SHP77 treated with DMSO at 0.1 percent for 48 hours (cell line): Measurements from ENCODE around the gene PRELID1.
A peak's percentile ranks its signal among the peaks of the same experiment; 100 is the strongest.

Source experiments
- DNase-seq: peaks from one replicate; lab custom pipeline; 2025; lab: John Stamatoyannopoulos, UW

The PRELID1 gene

GRCh38 chr5:177314376-177315342, 11.1 kb downstream of the PRELID1 start:
- DNase-seq: no peak

DNA sequence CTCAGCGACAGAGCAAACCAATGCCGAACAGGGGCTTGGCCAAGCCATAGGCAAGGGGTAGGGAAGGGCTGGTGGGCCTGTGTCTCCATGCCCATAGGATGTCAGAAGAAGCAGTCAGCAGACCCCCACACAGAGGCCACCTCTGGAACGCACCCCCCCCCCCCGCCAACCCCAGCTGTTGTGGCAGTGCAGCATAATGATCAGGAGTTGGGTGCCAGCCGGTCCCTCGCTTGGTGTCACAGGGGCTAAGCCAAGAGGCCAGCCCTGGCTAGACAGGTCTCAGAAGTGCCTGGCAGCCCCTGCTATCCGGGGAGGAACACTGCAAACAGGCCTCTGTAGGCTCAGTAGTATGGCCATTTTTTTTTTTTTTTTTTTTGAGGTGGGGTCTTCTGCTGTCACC, 11.8 kb downstream of the PRELID1 start:
- no peak for DNase-seq

GRCh38 chr5:177316005-177316404, 12.4 kb downstream of the PRELID1 start:
- DNase-seq: no peak

- peak; percentile 44 for DNase-seq
These were observed 14.4 kb downstream of the PRELID1 start for GRCh38 chr5:177317959-177318377.

- no peak for DNase-seq
These were observed 16.5 kb downstream of the PRELID1 start for GRCh38 chr5:177319913-177320588.

DNA sequence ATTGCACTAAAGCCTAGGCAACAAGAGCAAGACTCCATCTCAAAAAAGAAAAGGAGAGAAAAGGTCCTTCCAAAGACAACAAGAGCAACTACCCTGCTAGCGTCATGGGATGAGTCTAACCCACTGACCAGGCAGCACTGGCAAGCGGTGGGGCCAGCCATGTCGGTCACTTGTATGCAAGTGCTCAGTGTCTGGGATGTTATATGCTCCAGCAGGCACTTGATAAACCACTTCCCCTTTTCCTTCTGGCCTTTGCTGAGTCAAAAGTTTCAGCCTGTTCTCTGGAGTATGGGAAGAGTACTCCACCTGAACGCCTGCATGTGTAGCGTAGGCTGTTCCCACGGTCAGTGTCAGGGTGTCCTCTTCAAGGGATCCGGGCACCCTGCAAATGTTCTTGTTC, 17.3 kb downstream of the PRELID1 start:
- DNase-seq: no peak

GRCh38 chr5:177325868-177326381, 22.3 kb downstream of the PRELID1 start:
- DNase-seq: no peak

GRCh38 chr5:177327539-177328522, 24.2 kb downstream of the PRELID1 start:
- DNase-seq: no peak

DNA sequence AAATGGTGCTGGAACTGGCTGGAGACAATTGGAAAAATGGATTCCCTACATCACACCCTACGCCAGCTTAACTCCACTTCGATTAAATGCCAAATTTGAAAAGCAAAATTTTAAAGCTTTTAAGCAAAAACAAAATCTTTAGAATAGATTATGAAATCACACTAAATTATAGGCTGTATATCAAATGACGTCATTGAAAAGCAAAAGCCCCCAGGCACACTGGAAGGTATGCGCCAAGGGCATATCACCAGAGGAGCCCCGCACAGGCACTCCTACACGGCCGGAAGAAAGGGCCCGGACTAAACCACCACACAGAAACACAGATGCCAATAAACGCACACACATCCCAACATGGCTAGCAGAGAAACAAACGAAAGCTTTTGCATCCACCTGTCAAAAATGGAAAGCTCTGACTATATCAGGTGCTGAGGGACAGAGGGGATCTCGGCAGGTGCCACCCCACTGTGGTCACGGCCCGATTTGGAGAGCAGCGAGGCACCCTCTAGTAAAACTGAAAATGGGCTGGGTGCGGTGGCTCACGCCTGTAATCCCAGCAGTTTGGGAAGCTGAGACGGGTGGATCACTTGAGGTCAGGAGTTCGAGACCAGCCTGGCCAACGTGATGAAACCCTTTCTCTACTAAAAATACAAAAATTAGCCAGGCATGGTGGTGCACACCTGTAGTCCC, 25.1 kb downstream of the PRELID1 start:
- DNase-seq: no peak

DNA sequence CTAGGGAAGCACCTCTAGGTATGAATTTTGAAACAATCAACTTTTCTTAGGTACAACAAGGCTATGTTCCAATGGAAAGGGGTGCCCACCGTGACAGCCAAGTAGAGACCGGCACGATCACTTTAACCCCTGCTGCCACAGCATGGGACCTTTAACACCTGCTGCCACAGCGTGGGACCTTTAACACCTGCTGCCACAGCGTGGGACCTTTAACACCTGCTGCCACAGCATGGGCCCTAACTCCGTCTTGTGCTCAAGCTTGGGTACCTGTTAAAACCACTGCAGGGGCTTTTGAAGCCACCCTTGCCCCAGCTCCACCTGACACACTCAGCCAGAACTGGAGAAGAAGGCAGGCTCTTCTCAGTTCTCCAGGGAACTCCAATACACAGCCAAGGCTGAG, 26.3 kb downstream of the PRELID1 start:
- DNase-seq: no peak

GRCh38 chr5:177330991-177331842, 27.6 kb downstream of the PRELID1 start:
- DNase-seq: no peak

- DNase-seq: no peak
These were observed 28.7 kb downstream of the PRELID1 start for GRCh38 chr5:177332031-177332895.

DNA sequence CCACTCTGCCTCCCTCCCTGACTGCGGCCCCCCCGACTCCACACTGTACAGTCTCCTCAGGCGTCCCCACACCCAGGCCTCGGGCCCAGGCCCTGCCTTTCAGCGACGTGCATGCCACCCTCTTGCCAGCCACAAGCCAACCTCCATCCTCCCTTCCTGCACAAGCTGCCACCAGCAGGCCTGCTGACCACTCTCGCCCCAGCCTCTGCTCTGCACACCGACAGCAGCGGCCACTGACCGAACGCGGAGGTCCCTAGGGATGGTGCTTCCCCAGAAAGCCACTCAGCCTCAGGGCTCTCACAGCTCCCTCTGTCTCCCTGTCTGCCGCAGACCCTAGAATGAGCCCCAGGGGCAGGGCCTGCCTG, 29.3 kb downstream of the PRELID1 start:
- DNase-seq: no peak

DNA sequence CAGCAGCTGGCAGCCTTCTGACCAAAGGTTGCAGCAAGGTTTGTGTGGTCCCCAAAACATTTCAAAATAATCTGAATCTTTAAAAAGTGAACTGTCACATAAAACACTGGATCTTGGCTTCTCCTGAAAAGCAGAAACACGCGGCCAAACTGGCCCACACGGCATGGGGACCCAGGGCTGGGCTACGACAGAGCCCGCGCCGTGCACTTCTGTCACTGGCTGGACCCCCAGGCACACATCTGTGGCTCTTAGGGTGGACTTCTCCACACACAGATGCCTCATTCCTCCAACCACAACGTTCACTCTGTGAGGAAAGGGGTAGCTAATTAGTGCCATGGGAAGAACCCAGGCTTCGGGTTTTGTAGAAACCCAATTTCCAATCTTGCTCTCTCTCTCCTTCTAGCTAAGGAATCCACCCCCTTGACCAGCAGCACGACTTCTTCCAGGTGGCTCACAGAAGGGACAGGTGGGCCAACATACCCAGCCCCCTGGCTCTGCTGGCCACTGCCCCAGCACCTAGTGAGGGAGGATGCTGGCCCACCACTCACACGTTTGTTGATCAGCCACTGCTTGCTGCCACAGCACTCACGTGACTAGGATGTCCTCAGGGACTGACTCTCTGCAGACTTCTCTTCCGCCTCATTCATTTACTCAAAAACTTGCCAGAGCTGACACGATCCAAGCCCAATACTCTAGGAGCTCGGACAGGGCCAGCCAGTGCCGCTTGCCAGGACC, 30.0 kb downstream of the PRELID1 start:
- no peak for DNase-seq

DNA sequence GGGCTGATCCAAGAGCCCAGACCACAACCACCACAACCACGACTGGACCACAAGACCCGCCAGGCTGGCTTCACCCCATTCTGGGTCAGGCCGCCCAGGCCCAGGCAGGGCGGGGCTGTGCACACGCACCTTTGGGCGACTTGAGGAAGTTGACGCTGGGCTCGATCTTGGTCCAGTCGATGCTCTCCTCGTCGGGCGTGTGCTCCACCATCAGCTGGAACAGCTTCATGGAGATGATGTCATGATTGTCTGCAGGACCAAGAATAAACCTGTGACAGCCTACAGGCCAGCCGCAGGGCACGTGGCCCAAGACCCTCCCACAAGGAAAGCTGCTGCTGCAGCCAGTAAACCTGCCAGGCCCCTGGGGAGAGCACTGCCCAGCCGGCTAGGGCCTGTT, 30.6 kb downstream of the PRELID1 start:
- DNase-seq: no peak

- DNase-seq: no peak
These were observed 31.4 kb downstream of the PRELID1 start for GRCh38 chr5:177334781-177335700.

GRCh38 chr5:177335701-177336065, 32.1 kb downstream of the PRELID1 start:
- no peak for DNase-seq

DNA sequence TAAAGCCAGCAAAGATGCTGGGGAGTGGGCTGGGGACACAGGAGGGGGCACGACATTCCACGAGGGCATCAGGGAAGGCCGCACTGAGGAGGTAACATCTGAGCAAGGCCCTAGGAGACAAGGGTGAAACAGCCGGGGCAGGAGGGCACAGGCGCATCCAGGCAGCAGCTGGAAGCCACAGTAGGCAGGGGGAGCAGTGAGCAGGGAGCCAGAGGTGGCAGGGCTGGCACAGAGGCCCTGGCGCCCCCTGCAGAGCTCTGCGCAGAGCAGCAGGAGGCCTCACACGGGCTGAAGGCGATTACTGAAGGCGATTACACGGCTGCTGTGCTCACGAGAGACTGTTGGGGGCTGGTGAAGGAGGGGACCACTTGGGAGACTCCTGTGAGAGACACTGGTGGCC, 32.5 kb downstream of the PRELID1 start:
- no peak for DNase-seq
